Erythroblast (primary cell): ENCODE measurements around the gene HCFC2.
"Not testable (repeated sequence)": the region's sequence is repeated elsewhere in the genome, so short reads cannot be mapped to it uniquely, and the experiment has no call there.

ENCODE experiments used
- GATA1 ChIP-seq: IDR thresholded peaks from 2 replicates; pipeline ENCODE4 v1.6.1; 2011; ENCODE audit warnings: low read depth, mild to moderate bottlenecking, control low read depth, low read length, moderate library complexity
- POLR2A ChIP-seq: IDR thresholded peaks from 2 replicates; pipeline ENCODE4 v1.6.1; 2011; ENCODE audit warnings: mild to moderate bottlenecking, low read length

DNA sequence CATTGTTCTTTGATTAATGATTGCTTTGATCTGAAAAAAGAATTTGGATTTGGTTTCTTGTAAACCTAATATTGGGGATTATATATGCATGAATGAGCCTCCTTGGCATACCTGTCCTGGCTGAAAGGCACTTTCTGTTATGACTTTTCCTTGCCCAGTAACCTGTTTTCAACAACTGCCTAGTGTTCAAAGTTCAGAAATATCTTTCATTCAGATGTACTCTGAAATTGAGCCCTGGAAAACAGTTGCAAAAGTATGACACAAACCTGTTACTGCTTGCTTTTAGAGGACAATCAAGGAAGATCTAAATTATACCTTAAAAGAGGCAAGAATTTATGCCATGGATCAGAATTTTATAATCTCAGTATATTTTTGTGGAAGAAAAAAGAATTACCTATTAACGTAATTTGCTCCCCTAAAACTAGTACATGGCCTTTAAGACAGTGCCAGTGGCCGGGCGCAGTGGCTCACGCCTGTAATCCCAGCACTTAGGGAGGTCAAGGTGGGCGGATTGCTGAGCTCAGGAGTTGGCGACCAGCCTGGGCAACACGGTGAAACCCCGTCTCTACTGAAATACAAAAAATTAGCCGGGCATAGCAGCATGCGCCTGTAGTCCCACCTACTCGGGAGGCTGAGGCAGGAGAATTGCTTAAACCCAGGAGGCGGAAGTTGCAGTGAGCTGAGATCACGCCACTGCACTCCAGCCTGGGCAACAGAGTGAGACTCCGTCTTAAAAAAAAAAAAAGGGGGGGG is 50.7 kb downstream of the HCFC2 start:
- not testable (repeated sequence) for TF ChIP-seq POLR2A, GATA1
